ENCODE measurements around the gene MACROD2. TPM values are rescaled to one million over a fixed set of nuclear protein-coding genes. Genes with fewer than 3 reads are reported as not detected.

MACROD2 gene
- total RNA-seq, 1 donor from 2014 or later = 6.7 TPM

DNA sequence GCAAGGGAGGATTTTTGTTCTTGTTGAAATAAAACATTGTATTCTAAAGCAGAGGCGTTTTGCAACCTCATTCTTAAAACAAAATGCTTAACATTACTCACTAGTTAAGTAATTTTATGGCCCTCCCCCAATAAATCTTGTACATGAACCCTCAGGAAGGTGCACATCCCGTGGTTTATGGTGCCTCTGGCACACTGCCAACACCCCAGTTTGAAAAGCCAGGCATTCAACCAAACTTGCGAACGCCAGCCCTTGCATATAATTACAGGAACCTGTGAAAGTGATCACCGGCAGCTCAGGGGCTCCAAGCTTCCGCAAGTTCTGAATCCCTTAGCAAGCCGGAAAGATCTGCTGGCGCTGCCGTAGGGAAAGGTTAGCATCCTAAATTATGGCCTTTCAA is 1451.1 kb downstream of the MACROD2 start:
- Mint-ChIP-seq H3K36me3 (no peaks in the 10 kb centered on the region), H3K4me1 (ENCODE audit: unreplicated experiment) (peaks cover 6% of the 10 kb centered on the region), H3K27me3 (peaks cover 9% of the 10 kb centered on the region), H3K27ac (no peak overlapping the region), H3K4me3 (no peak overlapping the region), H3K9me3 (no peaks in the 10 kb centered on the region)
- TF ChIP-seq CTCF (conservative IDR thresholded peaks at IDR 0.05) = no peak
- no peak for DNase-seq (ENCODE audit: extremely low spot score, unreplicated experiment)

DNA sequence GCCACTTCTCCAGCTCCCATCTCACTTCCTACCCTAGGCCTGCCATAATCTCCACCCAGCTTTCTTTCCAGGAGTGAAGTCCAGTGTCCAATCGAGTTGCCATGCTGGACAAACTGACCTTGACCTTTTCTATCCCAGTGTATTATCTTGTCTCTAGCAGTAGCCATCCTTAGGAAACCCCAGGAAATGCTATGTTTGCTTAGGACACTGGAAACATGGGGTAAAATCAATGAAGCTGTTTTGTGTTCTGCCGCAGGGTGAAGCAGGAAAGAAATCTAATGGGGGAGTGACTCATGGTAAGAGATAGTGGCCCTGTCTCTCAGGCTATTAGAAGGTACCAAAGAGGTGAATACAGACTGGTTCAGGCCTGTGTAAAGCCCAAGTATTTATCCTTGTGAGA is 1452.2 kb downstream of the MACROD2 start:
- H3K4me1 Mint-ChIP-seq (ENCODE audit: unreplicated experiment) = peaks cover 6% of the 10 kb centered on the region
- no peak overlapping the region for H3K27ac Mint-ChIP-seq
- no peaks in the 10 kb centered on the region for H3K9me3 Mint-ChIP-seq
- no peak for DNase-seq (ENCODE audit: extremely low spot score, unreplicated experiment)
- H3K36me3 Mint-ChIP-seq = no peaks in the 10 kb centered on the region
- TF ChIP-seq CTCF (conservative IDR thresholded peaks at IDR 0.05) = no peak
- H3K27me3 Mint-ChIP-seq = peaks cover 13% of the 10 kb centered on the region
- H3K4me3 Mint-ChIP-seq = no peak overlapping the region

DNA sequence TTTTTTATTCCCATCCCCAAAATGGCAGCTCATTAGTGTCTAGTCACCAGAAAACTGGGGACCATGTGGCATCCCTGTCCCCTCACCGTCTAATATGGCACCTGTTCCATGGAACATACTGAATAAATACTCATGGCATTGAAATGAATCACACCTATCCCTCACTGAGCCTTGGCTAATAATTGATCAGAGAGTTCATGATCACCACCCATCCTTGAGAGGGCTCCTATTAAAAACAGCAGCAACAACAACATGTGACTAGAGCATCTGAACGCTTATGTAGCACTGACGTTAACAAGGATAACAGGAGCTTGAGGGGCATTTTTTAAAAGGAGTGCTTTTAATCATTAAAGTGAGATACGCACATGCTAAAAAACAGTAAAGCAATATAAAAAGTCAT is 1453.7 kb downstream of the MACROD2 start:
- H3K4me3 Mint-ChIP-seq = no peak overlapping the region
- H3K36me3 Mint-ChIP-seq = no peaks in the 10 kb centered on the region
- TF ChIP-seq CTCF (conservative IDR thresholded peaks at IDR 0.05) = no peak
- H3K4me1 Mint-ChIP-seq (ENCODE audit: unreplicated experiment) = peaks cover 14% of the 10 kb centered on the region
- peaks cover 13% of the 10 kb centered on the region for H3K27me3 Mint-ChIP-seq
- no peak for DNase-seq (ENCODE audit: extremely low spot score, unreplicated experiment)
- no peaks in the 10 kb centered on the region for H3K9me3 Mint-ChIP-seq
- H3K27ac Mint-ChIP-seq = no peak overlapping the region

- no peaks in the 10 kb centered on the region for H3K9me3 Mint-ChIP-seq
- peaks cover 16% of the 10 kb centered on the region for H3K27me3 Mint-ChIP-seq
- no peak for DNase-seq (ENCODE audit: extremely low spot score, unreplicated experiment)
- H3K4me3 Mint-ChIP-seq = no peak overlapping the region
- H3K4me1 Mint-ChIP-seq (ENCODE audit: unreplicated experiment) = peaks cover 30% of the 10 kb centered on the region
- H3K27ac Mint-ChIP-seq = no peak overlapping the region
- no peaks in the 10 kb centered on the region for H3K36me3 Mint-ChIP-seq
- TF ChIP-seq CTCF (conservative IDR thresholded peaks at IDR 0.05) = no peak
Observed at GRCh38 chr20:15451241-15451640, 1455.9 kb downstream of the MACROD2 start.

DNA sequence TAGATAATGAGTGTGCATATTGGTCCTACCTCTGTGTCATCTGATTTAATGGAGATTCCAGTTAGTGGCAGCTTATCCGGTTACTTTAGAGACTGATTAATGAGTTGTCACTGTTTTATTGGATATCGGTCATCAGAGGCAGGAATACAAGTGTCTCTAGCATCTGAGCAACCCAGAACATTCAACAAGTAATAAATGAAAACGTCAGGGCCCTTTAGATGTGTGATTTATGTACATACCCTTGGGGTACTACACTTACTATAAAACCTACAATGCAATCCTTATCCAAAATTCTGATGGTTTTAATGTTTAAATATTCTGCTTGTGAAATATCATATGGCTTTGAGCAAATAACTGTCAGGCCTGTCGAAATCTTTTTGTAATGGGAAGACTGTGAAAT is 1460.0 kb downstream of the MACROD2 start:
- H3K27ac Mint-ChIP-seq = no peak overlapping the region
- no peak for TF ChIP-seq CTCF (conservative IDR thresholded peaks at IDR 0.05)
- H3K4me1 Mint-ChIP-seq (ENCODE audit: unreplicated experiment) = peaks cover 31% of the 10 kb centered on the region
- H3K27me3 Mint-ChIP-seq = peaks cover 23% of the 10 kb centered on the region
- no peak for DNase-seq (ENCODE audit: extremely low spot score, unreplicated experiment)
- H3K36me3 Mint-ChIP-seq = no peaks in the 10 kb centered on the region
- no peak overlapping the region for H3K4me3 Mint-ChIP-seq
- peaks cover 11% of the 10 kb centered on the region for H3K9me3 Mint-ChIP-seq

DNA sequence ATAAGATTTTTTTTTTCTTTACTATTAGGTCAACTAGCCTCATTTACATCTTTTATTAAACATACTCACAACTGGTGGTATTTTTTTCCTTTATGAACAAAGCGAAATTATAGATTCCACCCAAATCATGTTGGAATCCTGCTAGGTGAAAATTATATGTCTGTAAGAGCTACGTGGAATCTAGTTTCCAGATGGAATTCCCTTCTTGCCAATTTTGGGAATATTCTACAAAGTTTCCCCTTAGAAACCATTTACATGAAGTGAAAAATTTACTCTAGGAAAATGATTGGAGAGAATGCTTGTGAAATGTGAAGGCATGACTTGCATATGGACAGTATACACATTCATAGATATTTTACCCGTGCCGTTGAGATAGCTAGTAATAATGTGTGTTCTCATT is 1466.6 kb downstream of the MACROD2 start:
- no peak for DNase-seq (ENCODE audit: extremely low spot score, unreplicated experiment)
- peaks cover 4% of the 10 kb centered on the region for H3K36me3 Mint-ChIP-seq
- no peak overlapping the region for H3K27ac Mint-ChIP-seq

More for the DNA sequence above, 1466.6 kb downstream of the MACROD2 start:
- H3K4me3 Mint-ChIP-seq = no peak overlapping the region
- TF ChIP-seq CTCF (conservative IDR thresholded peaks at IDR 0.05) = no peak
- H3K27me3 Mint-ChIP-seq = peaks cover 12% of the 10 kb centered on the region
- H3K4me1 Mint-ChIP-seq (ENCODE audit: unreplicated experiment) = peaks cover 4% of the 10 kb centered on the region
- peaks cover 14% of the 10 kb centered on the region for H3K9me3 Mint-ChIP-seq
